ENCODE data around the gene PCLO. TPM values are rescaled to one million over a fixed set of nuclear protein-coding genes. Genes with fewer than 3 reads are reported as not detected.

Gene PCLO
- polyA plus RNA-seq, 1 donor (not counting 4 experiments of a cell fraction or from before 2014, with no cell fraction given) = 1.8 TPM

- Histone ChIP-seq H3K4me3 (ENCODE audit: control insufficient read depth in 2 of 3, extremely low read depth in 1 of 3, insufficient read depth in 2 of 3, low read depth in 1 of 3, low read length in 3 of 3) (no peak overlapping the region), H3K9me1 (ENCODE audit: control insufficient read depth, extremely low read depth, insufficient read depth, low read length) (no peaks in the 10 kb centered on the region), H3K4me2 (ENCODE audit: control insufficient read depth, extremely low read depth, insufficient read depth, low read depth, low read length) (no peak overlapping the region), H2AFZ (ENCODE audit: control insufficient read depth, low read length) (no peak overlapping the region), H4K20me1 (ENCODE audit: control insufficient read depth, extremely low read depth, insufficient read depth, low read length) (no peaks in the 10 kb centered on the region), H3K36me3 (ENCODE audit: control insufficient read depth in 2 of 2, extremely low read depth in 1 of 2, insufficient read depth in 2 of 2, low read length in 2 of 2) (no peaks in the 10 kb centered on the region), H3K9ac (ENCODE audit: control insufficient read depth, extremely low read depth, insufficient read depth, low read length) (no peak overlapping the region), H3K9me3 (ENCODE audit: control insufficient read depth, low read depth, low read length) (no peaks in the 10 kb centered on the region), H3K4me1 (ENCODE audit: control insufficient read depth, extremely low read depth, insufficient read depth, low read length) (no peaks in the 10 kb centered on the region), H3K27me3 (ENCODE audit: control insufficient read depth, extremely low read depth, insufficient read depth, low read length) (no peaks in the 10 kb centered on the region), H3K79me2 (ENCODE audit: control insufficient read depth, insufficient read depth, low read length) (no peaks in the 10 kb centered on the region), H3K27ac (ENCODE audit: control insufficient read depth, insufficient read depth, low read length) (no peak overlapping the region)
- TF ChIP-seq, protein P1, sequence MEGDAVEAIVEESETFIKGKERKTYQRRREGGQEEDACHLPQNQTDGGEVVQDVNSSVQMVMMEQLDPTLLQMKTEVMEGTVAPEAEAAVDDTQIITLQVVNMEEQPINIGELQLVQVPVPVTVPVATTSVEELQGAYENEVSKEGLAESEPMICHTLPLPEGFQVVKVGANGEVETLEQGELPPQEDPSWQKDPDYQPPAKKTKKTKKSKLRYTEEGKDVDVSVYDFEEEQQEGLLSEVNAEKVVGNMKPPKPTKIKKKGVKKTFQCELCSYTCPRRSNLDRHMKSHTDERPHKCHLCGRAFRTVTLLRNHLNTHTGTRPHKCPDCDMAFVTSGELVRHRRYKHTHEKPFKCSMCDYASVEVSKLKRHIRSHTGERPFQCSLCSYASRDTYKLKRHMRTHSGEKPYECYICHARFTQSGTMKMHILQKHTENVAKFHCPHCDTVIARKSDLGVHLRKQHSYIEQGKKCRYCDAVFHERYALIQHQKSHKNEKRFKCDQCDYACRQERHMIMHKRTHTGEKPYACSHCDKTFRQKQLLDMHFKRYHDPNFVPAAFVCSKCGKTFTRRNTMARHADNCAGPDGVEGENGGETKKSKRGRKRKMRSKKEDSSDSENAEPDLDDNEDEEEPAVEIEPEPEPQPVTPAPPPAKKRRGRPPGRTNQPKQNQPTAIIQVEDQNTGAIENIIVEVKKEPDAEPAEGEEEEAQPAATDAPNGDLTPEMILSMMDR (optimal IDR thresholded peaks at IDR 0.05 in 1 of 3, IDR thresholded peaks at IDR 0.05 in 1 of 3, conservative IDR thresholded peaks at IDR 0.05 in 1 of 3; ENCODE audit: extremely low read depth in 1 of 3, insufficient read depth in 2 of 3, low read length in 3 of 3) = no peak
- no peak for TF ChIP-seq EZH2 (IDR thresholded peaks at IDR 0.05; ENCODE audit: low read length)
- FAIRE-seq (no peak), DNase-seq (ENCODE audit: low read depth, low spot score) (no peak)
- dilution Hi-C loops (cut with MboI; ENCODE audit: extremely low pct_ligation_motif_present, low sequenced_read_pairs) = no loop called here
Observed at GRCh38 chr7:82985144-82985802, 177.4 kb downstream of the PCLO start.

DNA sequence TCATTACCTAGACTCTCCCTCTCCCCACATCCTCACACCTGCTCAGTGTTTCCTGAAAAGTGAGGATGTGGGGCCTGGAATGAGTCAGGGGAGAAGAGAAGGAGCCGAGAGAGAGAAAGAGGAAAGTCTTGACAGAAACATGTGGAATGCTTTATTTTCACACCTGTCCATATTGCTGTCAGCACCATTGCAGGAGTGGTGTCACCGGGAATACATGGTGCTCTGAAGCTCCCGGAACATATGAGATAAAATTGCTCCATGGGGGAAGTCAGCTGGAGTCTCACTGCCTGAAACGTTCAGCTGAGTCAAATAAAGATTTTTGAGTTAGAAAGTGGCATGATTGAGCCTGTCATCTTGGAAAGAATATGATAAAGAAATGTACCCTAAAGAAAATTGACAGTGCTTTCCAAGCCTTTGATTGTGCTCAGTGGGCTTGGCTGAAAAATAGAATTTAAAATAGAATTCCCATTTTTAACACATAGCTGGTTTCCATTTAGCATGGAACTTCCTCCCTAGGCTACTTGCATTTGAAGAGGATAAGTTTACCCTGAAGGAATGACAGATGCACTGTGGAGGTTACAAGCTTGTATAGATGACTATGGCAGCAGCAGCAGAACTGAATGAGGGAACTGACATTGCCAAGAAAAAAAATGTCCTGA lies 182.4 kb downstream of the PCLO start:
- dilution Hi-C loops (cut with MboI; ENCODE audit: extremely low pct_ligation_motif_present, low sequenced_read_pairs) = no loop called here
- Histone ChIP-seq H3K9me1 (ENCODE audit: control insufficient read depth, extremely low read depth, insufficient read depth, low read length) (no peaks in the 10 kb centered on the region), H2AFZ (ENCODE audit: control insufficient read depth, low read length) (no peak overlapping the region), H3K9me3 (ENCODE audit: control insufficient read depth, low read depth, low read length) (no peaks in the 10 kb centered on the region), H3K36me3 (ENCODE audit: control insufficient read depth in 2 of 2, extremely low read depth in 1 of 2, insufficient read depth in 2 of 2, low read length in 2 of 2) (no peaks in the 10 kb centered on the region), H3K4me3 (ENCODE audit: control insufficient read depth in 2 of 3, extremely low read depth in 1 of 3, insufficient read depth in 2 of 3, low read depth in 1 of 3, low read length in 3 of 3) (no peak overlapping the region), H3K4me1 (ENCODE audit: control insufficient read depth, extremely low read depth, insufficient read depth, low read length) (peaks cover 8% of the 10 kb centered on the region), H4K20me1 (ENCODE audit: control insufficient read depth, extremely low read depth, insufficient read depth, low read length) (no peaks in the 10 kb centered on the region), H3K4me2 (ENCODE audit: control insufficient read depth, extremely low read depth, insufficient read depth, low read depth, low read length) (no peak overlapping the region), H3K79me2 (ENCODE audit: control insufficient read depth, insufficient read depth, low read length) (no peaks in the 10 kb centered on the region), H3K27me3 (ENCODE audit: control insufficient read depth, extremely low read depth, insufficient read depth, low read length) (no peaks in the 10 kb centered on the region), H3K27ac (ENCODE audit: control insufficient read depth, insufficient read depth, low read length) (no peak overlapping the region), H3K9ac (ENCODE audit: control insufficient read depth, extremely low read depth, insufficient read depth, low read length) (no peak overlapping the region)
- no peak for DNase-seq (ENCODE audit: low read depth, low spot score)
- no peak for FAIRE-seq
- TF ChIP-seq, protein P1 (optimal IDR thresholded peaks at IDR 0.05 in 1 of 3, IDR thresholded peaks at IDR 0.05 in 1 of 3, conservative IDR thresholded peaks at IDR 0.05 in 1 of 3; ENCODE audit: extremely low read depth in 1 of 3, insufficient read depth in 2 of 3, low read length in 3 of 3) = no peak
- no peak for TF ChIP-seq EZH2 (IDR thresholded peaks at IDR 0.05; ENCODE audit: low read length)

All from keratinocyte (primary cell).